GM18873 (cell line): ENCODE results near the gene POLN.
"Not testable (repeated sequence)": the region's sequence is repeated elsewhere in the genome, so short reads cannot be mapped to it uniquely, and the experiment has no call there.

ENCODE experiments used
- ATAC-seq: cut with Tn5 transposase; IDR thresholded peaks from one replicate; pipeline ENCODE4 v1.9.1; 2021; ENCODE audit warnings: mild to moderate bottlenecking, moderate library complexity, moderate number of reproducible peaks; ENCODE audit not compliant: unreplicated experiment, low FRiP score

POLN gene

DNA sequence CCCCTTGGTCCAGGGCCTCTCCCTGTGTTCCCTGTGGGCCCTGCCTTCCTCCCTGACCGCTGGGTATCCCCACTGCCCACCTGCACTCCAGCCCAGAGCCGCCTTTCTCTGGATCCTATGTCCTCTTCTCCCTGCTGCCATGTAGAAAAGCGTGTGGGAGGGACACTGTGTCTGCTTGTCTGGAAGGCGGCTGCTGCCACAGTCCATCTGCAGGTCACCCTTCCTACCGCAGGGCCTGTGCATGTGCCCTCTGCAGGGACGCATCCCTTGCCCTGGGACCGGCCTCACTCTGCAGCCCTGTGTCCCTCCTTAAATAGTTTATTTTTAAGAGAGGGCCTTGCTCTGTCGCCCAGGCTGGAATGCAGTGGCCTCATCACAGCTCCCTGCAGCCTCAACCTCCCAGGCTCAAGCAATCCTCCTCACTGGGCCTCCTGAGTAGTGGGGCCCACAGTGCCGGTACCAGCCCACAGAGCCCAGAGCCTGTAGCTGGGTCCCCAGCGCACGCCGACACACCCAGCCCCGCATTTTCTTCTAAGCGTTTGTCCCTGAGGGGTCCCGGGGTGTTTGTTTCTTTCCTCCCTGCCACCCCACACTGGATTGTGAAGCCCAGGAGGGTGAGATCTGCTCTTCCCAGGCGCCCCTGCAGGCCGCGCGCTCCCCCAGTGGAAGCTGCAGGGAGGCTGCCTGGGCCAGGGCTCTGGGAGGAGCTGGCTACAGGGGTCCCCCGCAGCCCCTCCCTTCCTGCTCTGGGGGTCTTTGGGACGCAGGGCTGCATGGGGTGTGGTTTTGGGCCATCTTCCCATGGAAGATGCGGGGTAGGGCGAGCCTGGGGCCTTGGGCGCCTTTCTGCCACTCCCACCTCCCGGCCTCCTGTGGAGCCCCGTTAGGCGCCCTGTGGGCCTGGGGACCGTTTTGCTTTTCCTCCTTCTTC lies 195.6 kb downstream of the POLN start:
- no peak for ATAC-seq

GRCh38 chr4:2045518-2045951 lies 196.4 kb downstream of the POLN start:
- ATAC-seq: no peak

- ATAC-seq: no peak
These were observed 197.1 kb downstream of the POLN start for GRCh38 chr4:2044542-2045517.

- no peak for ATAC-seq
These were observed 197.8 kb downstream of the POLN start for GRCh38 chr4:2044119-2044485.

DNA sequence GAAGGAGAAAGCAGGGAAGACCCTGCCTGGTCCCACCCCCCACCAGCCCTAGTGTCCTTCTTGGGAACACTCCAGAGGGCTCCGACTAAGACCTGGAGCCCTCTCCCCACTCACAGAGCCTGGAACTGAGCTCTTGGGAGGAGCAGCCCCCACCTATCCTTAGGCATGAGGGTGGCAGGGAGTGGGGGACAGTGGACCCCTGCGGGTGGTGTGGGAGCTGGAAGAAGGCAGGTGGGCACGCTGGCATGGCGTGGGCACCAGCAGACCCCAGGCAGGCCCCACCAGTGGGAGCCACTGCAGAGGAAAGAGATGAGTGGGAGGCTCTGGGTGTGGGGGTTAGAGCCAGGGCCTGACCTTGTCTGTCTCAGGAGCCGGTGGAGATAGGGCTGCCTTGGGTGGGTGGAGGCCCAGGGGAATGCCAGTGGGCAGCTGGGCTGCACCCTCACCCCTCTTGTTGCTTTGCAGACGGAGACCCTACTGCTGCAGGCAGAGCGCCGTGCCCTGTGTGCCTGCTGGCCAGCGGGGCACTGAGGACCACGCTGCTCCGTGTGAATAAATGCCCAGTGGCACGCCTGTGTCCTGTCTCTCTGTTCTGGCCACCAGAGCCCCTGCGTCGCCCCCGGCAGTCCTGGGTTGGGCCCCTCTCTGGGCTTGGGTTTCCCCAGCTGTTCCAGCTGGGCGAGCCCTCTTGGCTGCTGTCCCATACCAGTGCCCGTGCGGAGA lies 198.4 kb downstream of the POLN start:
- ATAC-seq: no peak

- no peak for ATAC-seq
These were observed 198.9 kb downstream of the POLN start for GRCh38 chr4:2042947-2043395.

GRCh38 chr4:2042204-2042946 lies 199.5 kb downstream of the POLN start:
- ATAC-seq: no peak

GRCh38 chr4:2041239-2042130 lies 200.4 kb downstream of the POLN start:
- no peak for ATAC-seq

DNA sequence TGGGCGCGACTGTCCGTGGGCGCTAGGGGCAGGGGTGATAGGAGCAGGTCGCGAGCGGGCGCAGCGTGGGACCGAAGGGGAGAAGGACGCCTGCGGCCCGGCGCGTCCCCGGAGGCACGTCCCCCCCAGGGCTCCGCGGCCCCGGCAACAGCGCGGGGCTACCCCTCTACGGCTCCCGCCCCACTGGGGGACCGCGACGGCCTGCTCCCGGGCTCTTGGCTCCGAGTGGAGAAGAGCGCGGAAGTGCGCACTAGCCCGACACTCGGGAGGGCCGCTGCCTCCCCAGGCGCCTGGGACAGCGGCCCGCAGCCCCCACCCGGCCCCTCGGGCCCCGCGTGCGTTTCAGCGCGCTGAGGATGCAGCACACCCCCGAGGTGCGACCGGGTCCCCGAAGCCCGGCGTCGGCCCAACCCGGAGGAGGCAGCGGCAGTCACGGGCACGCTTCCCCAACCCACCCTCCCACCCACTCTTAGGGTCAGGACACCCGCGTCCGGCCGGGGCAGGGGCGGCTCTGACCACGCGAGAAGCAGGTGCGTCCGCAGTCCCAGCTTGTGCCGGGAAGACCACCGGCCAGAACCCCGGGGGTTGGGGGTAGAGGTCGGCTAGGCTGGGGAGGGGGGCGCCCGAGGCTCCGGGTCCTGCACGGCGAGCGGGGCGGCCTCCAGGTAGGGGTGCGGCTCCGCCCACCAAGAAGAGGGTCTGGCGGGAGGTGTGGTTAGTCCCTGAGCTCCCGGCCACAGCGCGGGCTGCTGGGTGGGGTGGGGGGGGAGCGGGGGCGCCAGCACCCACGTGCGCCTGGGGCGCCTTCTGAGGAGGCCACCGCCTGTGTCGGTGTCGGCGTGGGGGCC lies 201.3 kb downstream of the POLN start:
- no peak for ATAC-seq

GRCh38 chr4:2036866-2037265 lies 205.1 kb downstream of the POLN start:
- ATAC-seq: no peak

DNA sequence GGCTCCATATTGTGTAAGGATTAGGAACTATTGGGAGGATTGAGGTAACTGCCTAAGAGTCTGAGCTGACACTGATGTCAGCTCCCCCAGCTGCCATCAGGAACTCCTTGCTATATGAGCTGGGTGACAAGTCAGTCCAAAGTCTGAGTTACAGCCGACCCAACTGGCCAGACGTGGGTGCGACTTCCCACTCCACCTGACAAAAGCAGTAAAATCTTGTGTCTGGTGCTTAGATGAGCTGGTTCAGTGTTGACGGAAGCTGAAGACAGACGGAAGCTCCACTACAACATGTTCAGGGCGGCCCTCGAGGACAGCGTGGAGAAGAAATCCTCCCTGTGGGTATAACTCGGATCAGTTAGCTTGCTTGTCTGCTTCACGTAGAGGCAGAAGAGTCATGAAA lies 205.6 kb downstream of the POLN start:
- no peak for ATAC-seq

GRCh38 chr4:2031161-2031560 lies 210.8 kb downstream of the POLN start:
- not testable (repeated sequence) for ATAC-seq

GRCh38 chr4:2027120-2027519 lies 214.8 kb downstream of the POLN start:
- ATAC-seq: not testable (repeated sequence)

GRCh38 chr4:2025817-2026216 lies 216.1 kb downstream of the POLN start:
- no peak for ATAC-seq

GRCh38 chr4:2024683-2025082 lies 217.2 kb downstream of the POLN start:
- no peak for ATAC-seq
